ENCODE measurements around the gene MARF1.
A peak's percentile ranks its signal among the peaks of the same experiment; 100 is the strongest.
"Not testable (repeated sequence)": the region's sequence is repeated elsewhere in the genome, so short reads cannot be mapped to it uniquely, and the experiment has no call there.

Gene MARF1

DNA sequence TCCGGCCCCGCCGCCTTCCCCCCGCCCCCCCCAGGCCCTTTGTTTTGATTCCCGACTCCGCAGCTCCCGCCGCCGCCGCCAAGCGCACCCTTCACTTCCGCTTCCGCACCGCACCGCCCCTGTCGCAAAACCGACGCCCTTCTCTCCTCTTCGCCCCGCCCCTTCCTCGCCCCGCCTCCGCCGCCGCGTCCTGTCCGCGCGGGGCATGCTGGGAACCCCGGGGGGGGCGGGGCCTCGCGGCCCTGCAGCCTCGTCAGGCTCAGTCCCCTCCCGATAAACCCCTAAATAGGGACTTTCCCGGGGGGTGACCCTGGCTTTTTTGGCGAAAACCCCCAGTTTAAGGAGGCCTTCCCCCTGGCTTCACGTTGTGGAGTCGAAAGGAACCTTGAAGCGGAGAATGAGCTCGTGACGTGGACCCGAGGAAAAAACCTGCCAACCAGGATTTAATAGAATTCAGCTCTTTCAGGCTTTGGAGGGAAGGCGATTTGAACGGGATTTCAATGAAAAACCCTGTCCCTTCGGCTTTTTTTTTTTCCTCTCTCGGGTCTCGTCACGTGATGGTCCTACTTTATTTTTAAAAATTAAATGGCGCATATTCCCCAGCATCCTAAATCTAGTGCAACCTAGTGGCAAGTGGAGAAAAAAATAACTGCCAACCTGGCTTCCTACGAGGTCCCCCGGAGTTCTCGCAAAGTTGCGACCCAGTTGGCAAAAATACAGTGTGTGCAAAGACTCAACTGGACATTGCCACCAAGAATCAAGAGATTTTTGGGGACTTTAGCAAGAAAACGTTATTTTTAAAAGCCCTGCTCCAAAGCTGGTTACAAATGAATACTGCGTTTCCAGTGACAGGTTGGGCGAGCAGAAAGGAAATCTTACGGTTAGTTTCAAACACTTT, at the start of gene MARF1:
Gene MARF1, minus strand, starts transcription at position 107 of the 898 bp plus-strand sequence. CDS start 3,921 bp downstream, outside the sequence.
- peak; percentile 90 for DNase-seq (ENCODE audit: low read depth)

GRCh38 chr16:15692508-15692907, 49.6 kb upstream of the MARF1 start:
- not testable (repeated sequence) for DNase-seq (ENCODE audit: low read depth)

DNA sequence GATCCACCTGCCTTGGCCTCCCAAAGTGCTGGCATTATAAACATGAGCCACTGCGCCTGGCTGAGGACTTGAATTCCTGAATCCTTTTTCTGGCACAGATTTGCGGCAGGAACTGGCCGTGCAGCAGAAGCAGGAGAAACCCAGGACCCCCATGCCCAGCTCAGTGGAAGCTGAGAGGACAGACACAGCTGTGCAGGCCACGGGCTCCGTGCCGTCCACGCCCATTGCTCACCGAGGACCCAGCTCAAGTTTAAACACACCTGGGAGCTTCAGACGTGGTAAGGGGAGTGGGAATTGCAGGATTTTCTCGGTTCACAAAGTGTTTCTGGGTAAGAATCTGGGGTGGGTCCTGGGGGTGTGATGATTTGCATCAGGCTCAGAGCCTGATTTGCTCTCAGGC, 48.1 kb upstream of the MARF1 start:
- no peak for DNase-seq (ENCODE audit: low read depth)

- DNase-seq (ENCODE audit: low read depth): peak; percentile 29
These were observed 47.3 kb upstream of the MARF1 start for GRCh38 chr16:15690296-15690695.

- no peak for DNase-seq (ENCODE audit: low read depth)
These were observed 46.3 kb upstream of the MARF1 start for GRCh38 chr16:15689290-15689689.

DNA sequence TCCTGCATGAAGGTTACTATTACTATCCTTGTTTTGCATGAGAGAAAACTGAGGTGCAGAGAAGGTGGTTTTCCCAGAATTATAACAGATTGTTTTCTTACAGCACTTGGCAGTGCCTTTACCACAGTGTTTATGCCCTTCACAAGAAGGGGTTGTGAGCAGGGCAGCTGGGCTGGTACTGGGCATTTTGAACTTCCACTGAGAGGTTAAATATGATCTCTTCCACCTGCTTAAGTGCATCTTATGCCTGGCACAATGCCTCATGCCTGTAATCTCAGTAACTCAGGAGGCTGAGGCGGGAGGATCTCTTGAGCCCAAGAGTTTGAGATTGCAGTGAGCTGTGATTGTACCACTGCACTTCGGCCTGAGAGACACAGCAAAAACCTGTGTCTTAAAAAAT, 43.3 kb upstream of the MARF1 start:
- DNase-seq (ENCODE audit: low read depth): no peak

DNA sequence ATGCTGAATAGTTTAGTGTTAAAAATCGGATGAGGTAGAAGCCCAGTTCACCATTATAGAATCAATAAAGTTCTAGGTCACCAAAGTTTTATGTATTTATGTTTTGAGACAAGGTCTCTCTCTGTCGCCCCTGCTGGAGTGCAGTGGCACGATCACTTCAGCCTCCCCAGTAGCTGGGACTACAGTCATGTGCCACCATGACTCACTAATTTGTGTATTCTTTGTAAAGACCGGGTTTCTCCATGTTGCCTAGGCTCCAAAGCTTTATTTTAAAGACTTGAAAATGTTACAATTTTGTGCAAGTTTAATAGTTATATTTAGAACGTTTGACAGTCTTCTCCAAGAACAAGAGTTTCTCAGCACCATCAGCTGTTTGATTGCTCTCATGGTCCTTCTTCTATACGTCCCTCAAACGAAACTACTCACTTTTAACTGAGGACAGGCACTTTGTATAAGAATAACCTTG, 39.2 kb upstream of the MARF1 start:
- DNase-seq (ENCODE audit: low read depth): peak; percentile 74

GRCh38 chr16:15677447-15677846, 34.5 kb upstream of the MARF1 start:
- no peak for DNase-seq (ENCODE audit: low read depth)

- DNase-seq (ENCODE audit: low read depth): no peak
These were observed 33.6 kb upstream of the MARF1 start for GRCh38 chr16:15676506-15676905.

DNA sequence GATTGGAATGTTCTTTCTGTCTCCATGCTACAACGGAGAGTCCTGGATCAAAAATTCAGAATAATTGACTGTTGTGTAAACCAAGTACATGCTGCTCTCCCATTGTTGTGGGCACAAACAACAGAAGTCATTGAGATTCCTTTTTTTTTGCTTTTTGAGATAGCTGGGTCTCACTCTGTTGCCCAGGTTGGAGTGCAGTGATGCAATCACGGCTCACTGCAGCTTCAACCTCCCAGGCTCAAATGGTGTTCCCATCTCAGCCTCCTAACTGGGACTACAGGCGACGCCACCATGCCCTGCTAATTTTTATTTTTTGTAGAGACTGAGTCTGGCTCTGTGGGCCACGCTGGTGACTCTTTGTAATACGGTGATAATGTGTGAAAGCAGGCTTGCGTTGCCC, 31.6 kb upstream of the MARF1 start:
- DNase-seq (ENCODE audit: low read depth): no peak

GRCh38 chr16:15672514-15673167, 29.7 kb upstream of the MARF1 start:
- DNase-seq (ENCODE audit: low read depth): peak; percentile 97

GRCh38 chr16:15672127-15672513, 29.2 kb upstream of the MARF1 start:
- not testable (repeated sequence) for DNase-seq (ENCODE audit: low read depth)

- DNase-seq (ENCODE audit: low read depth): no peak
These were observed 28.7 kb upstream of the MARF1 start for GRCh38 chr16:15671530-15672117.

DNA sequence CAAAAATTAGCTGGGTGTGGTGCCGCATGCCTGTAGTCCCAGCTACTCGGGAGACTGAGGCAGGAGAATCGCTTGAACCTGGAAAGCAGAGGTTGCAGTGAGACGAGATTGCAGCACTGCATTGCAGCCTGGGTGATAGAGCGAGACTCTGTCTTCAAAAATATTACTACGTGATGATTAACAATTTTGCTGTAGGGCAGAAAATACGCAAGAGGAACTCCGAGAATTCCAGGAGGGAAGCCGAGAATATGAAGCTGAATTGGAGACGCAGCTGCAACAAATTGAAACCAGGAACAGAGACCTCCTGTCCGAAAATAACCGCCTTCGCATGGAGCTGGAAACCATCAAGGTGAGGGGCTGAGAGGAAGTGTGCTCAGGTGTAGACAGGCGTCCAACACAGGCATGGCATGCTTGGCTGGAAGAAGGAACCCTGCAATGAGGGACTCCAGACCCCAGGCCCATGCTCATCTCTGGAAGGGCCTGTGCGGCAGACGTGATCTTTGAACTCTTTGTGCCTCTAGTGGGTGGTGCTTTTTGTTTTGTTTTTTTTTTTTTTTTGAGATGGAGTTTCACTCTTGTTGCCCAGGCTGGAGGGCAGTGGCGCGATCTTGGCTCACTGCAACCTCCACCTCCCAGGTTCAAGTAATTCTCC, 24.3 kb upstream of the MARF1 start:
- DNase-seq (ENCODE audit: low read depth): no peak

DNA sequence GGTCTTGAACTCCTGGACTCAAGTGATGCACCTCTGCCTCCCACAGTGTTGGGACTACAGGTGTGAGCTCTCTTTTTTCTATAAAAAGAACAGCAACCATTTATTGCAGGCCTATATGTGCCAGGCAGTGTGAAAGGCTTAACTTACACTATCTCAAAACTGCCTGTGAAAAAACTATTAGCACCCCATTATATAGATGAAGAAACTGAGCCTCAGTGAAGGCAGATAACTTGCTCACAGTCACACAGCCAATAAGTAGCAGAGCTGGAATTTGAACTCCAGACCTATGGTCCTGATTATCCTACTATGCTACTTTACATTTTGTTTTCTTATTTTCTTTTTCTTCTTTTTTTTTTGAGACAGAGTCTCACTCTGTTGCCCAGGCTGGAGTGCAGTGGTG, 22.2 kb upstream of the MARF1 start:
- no peak for DNase-seq (ENCODE audit: low read depth)

- no peak for DNase-seq (ENCODE audit: low read depth)
These were observed 17.2 kb upstream of the MARF1 start for GRCh38 chr16:15660203-15660601.

DNA sequence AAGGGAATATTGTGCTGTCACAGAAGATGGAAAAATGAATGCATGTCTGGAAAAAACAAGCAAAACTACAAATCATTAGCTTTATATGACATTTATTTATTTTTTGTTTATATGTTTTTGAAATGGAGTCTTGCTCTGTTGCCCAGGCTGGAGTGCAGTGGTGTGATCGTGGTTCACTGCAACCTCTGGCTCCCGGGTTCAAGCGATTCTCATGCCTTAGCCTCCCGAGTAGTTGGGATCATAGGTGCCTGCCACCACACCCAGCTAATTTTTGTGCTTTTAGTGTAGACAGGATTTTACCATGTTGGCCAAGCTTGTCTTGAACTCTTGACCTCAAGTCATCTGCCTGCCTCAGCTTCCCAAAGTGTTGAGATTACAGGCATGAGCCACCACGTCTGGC, 15.6 kb upstream of the MARF1 start:
- no peak for DNase-seq (ENCODE audit: low read depth)

DNA sequence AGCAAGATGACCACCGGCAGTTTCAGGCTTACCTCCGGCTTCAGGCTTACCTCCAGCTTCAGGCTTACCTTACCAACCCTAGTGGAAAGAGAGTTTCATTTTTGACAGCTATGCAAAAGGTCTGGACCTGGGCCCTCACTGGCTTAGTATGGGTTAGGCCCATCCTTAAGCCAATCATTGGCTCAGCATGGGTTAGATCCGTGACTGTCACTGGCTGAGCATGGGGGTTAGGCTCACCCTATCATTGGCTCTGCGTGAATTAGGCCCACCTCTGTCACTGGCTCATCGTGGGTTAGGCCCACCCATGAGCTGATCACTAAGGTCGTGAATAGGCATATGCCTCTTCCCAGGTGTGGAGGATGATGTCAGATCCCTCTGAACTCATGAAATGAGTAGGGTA, 15.2 kb upstream of the MARF1 start:
- DNase-seq (ENCODE audit: low read depth): no peak

GRCh38 chr16:15655561-15655960, 12.6 kb upstream of the MARF1 start:
- not testable (repeated sequence) for DNase-seq (ENCODE audit: low read depth)

DNA sequence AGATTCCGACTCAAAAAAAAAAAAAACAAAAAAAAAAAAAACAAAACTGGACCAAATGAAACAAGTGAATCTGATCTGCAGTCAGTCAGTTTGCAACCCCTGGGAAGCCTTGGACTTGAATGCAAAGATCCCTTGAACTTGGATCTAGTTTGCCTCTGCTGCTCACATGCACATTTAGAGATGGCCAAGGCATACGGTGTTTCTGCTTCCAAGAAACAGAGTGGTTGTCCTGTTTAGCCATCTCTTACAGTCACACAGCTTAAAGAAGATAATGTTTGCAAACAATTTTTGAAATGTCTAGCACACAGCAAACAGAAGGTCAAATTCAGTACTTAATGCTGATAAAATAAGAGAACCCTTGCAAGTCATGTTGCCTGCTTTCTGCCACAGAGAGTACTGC, 11.6 kb upstream of the MARF1 start:
- no peak for DNase-seq (ENCODE audit: low read depth)

- peak; percentile 77 for DNase-seq (ENCODE audit: low read depth)
These were observed 10.3 kb upstream of the MARF1 start for GRCh38 chr16:15653227-15653626.

- DNase-seq (ENCODE audit: low read depth): no peak
These were observed 9.5 kb upstream of the MARF1 start for GRCh38 chr16:15652293-15653001.
